Lower leg skin (tissue), 3 donors: ENCODE results near the gene MIPEP.

Source experiments
- POLR2A ChIP-seq, 2 donors: fragments of 450-650 bp; IDR thresholded peaks; one replicate each; pipeline ENCODE4 v1.6.1; 2016 to 2017; ENCODE audit warnings: antibody characterized with exemption in 2 of 2, mild to moderate bottlenecking in 1 of 2, moderate library complexity in 1 of 2
- TF ChIP-seq, protein P1 (sequence below), 3 donors: fragments of 450-650 bp; IDR thresholded peaks; one replicate each; pipeline ENCODE4 v1.5.1; 2016; ENCODE audit warnings: antibody characterized with exemption in 3 of 3, mild to moderate bottlenecking in 3 of 3, moderate library complexity in 2 of 3

DNA sequence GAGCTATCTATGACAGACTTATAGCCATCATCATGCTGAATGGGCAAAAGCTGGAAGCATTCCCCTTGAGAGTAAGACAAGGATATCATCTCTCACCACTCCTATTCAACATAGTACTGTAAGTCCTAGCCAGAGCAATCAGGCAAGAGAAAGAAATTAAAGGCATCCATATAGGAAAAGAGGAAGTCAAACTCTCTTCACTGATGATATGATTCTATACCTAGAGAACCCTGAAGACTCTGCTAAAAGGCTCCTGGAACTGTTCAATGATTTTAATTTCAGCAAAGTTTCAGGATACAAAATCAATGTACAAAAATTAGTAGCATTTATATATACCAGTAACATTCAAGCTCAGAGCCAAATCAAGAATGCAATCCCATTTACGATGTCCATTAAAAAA, 29.8 kb upstream of the MIPEP start:
- TF ChIP-seq, protein P1, sequence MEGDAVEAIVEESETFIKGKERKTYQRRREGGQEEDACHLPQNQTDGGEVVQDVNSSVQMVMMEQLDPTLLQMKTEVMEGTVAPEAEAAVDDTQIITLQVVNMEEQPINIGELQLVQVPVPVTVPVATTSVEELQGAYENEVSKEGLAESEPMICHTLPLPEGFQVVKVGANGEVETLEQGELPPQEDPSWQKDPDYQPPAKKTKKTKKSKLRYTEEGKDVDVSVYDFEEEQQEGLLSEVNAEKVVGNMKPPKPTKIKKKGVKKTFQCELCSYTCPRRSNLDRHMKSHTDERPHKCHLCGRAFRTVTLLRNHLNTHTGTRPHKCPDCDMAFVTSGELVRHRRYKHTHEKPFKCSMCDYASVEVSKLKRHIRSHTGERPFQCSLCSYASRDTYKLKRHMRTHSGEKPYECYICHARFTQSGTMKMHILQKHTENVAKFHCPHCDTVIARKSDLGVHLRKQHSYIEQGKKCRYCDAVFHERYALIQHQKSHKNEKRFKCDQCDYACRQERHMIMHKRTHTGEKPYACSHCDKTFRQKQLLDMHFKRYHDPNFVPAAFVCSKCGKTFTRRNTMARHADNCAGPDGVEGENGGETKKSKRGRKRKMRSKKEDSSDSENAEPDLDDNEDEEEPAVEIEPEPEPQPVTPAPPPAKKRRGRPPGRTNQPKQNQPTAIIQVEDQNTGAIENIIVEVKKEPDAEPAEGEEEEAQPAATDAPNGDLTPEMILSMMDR (IDR thresholded peaks at IDR 0.05) = no peak
- TF ChIP-seq POLR2A (IDR thresholded peaks at IDR 0.05) = no peak
